Heart left ventricle (tissue), 13 donors: Measurements from ENCODE around the gene REV3L.

ENCODE experiments used
- CTCF ChIP-seq, 12 donors: fragments of 200-600 bp; sonication (generic) in 4 of 12; IDR thresholded peaks; one replicate each; pipeline versions ENCODE4 v1.5.0 to v1.8.0; 2018 to 2022; ENCODE audit warnings: antibody characterized with exemption in 12 of 12, mild to moderate bottlenecking in 5 of 12
- POLR2A ChIP-seq, 2 donors: fragments of 450-650 bp; IDR thresholded peaks; one replicate each; pipeline ENCODE4 v1.6.1; 2017; ENCODE audit warnings: antibody characterized with exemption in 2 of 2, mild to moderate bottlenecking in 2 of 2, moderate library complexity in 2 of 2
- donor health status: ischemic (EF 13 %, LVEDD 7.1; RV severe dilation, severe dysfunction).
- donor health status: DM: no; HTN: yes; CAD: no.
- donor health status: DM: no; HTN: no; CAD: no.
- donor health status: ischemic (EF 25% LVEDD 6.9; RV normal size, moderate dysfunction).
- donor health status: ischemic (EF 25% LVEDD 5.7; RV mildly dilated, moderate dysfunction).
- donor health status: ischemic (EF 35%, LVEDD 5.7; RV mildly dilated, moderate dysfunction).
- donor health status: nonischemic (EF 11% LVEDD 7.7; RV severe dilation, severe dysfunction).
- donor health status: DM: yes; HTN: yes; CAD: no.
- donor health status: PGD.
- donor health status: ischemic (EF 29% LVEDD 5.4; RV normal size, mild dysfunction).
- donor health status: nonischemic (EF 23%, LVEDD 6.1; RV moderate dilation, normal function).

DNA sequence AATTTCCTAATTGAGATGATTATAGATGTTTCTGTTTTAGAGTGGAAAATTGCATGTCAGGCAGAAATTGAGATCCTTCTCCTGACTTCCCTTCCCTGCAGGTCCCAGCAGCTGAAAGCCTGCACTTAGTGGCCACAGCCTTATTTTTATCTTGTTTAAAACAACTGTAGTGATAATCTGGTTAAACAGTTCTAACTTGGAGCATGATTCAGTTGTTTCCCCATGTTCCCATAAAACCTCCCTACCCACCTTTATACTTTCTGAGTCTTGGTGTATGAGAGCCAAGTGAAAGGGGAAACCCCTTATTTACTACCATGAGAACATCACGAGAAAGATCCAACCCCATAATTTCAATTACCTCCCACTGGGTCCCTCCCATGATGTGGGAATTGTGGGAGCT lies 200.5 kb downstream of the REV3L start:
- no peak for TF ChIP-seq CTCF (IDR thresholded peaks at IDR 0.05)
- no peak for TF ChIP-seq POLR2A (IDR thresholded peaks at IDR 0.05)
